Glutamatergic neuron (in vitro differentiated cells): ENCODE results near the gene TOP2B. TPM values are rescaled to one million over a fixed set of nuclear protein-coding genes. Genes with fewer than 3 reads are reported as not detected.

Experiments used
- DNase-seq: peaks from one replicate; pipeline ENCODE4 v3.0.0; 2022
- H3K27ac Mint-ChIP-seq: one replicate; pipeline ENCODE4 v1.8.0; 2020; ENCODE audit warnings: mild to moderate bottlenecking, mixed read lengths, inconsistent platforms; ENCODE audit not compliant: unreplicated experiment
- H3K27me3 Mint-ChIP-seq: one replicate; pipeline ENCODE4 v1.8.0; 2020; ENCODE audit warnings: mild to moderate bottlenecking, moderate library complexity, mixed read lengths, inconsistent platforms; ENCODE audit not compliant: unreplicated experiment
- H3K36me3 Mint-ChIP-seq: one replicate; pipeline ENCODE4 v1.8.0; 2020; ENCODE audit warnings: mild to moderate bottlenecking, mixed read lengths, inconsistent platforms; ENCODE audit not compliant: unreplicated experiment
- H3K4me1 Mint-ChIP-seq: one replicate; pipeline ENCODE4 v1.8.0; 2020; ENCODE audit warnings: mild to moderate bottlenecking, low read depth, mixed read lengths, inconsistent platforms; ENCODE audit not compliant: unreplicated experiment
- H3K4me3 Mint-ChIP-seq: one replicate; pipeline ENCODE4 v1.8.0; 2020; ENCODE audit warnings: mild to moderate bottlenecking, mixed read lengths, inconsistent platforms; ENCODE audit not compliant: unreplicated experiment
- H3K9me3 Mint-ChIP-seq: one replicate; pipeline ENCODE4 v1.8.0; 2020; ENCODE audit warnings: mild to moderate bottlenecking, moderate library complexity, mixed read lengths, inconsistent platforms; ENCODE audit not compliant: unreplicated experiment
- CTCF ChIP-seq: fragments of 200-600 bp; sonication (generic); IDR thresholded peaks from one replicate; pipeline ENCODE4 v1.5.0; 2021; ENCODE audit not compliant: partially characterized antibody, unreplicated experiment
- total RNA-seq: library from RNA; stranded (reverse); fragmentation: NEBNext Ultra II Directional; extraction: Animal tissue kit (Norgen Biotek cat#: 25700); gene quantifications from one replicate; pipeline ENCODE4 v1.2.1, GENCODE V29; 2021; ENCODE audit not compliant: unreplicated experiment

The TOP2B gene
- total RNA-seq, 1 donor from 2014 or later = 250 TPM

GRCh38 chr3:25586553-25586952, 78.2 kb downstream of the TOP2B start:
- Mint-ChIP-seq H3K4me3 (no peak overlapping the region), H3K4me1 (no peaks in the 10 kb centered on the region), H3K36me3 (peaks cover 19% of the 10 kb centered on the region), H3K9me3 (peaks cover 4% of the 10 kb centered on the region), H3K27me3 (peaks cover 2% of the 10 kb centered on the region), H3K27ac (no peak overlapping the region)
- no peak for TF ChIP-seq CTCF
- no peak for DNase-seq

- no peak for TF ChIP-seq CTCF
- Mint-ChIP-seq H3K36me3 (peaks cover 19% of the 10 kb centered on the region), H3K4me1 (no peaks in the 10 kb centered on the region), H3K9me3 (peaks cover 4% of the 10 kb centered on the region), H3K27ac (no peak overlapping the region), H3K27me3 (peaks cover 2% of the 10 kb centered on the region), H3K4me3 (no peak overlapping the region)
- DNase-seq = no peak
These were observed 78.6 kb downstream of the TOP2B start for GRCh38 chr3:25586167-25586505.

GRCh38 chr3:25585361-25586166, 79.1 kb downstream of the TOP2B start:
- no peak overlapping the region for H3K4me3 Mint-ChIP-seq
- no peak overlapping the region for H3K27ac Mint-ChIP-seq
- no peaks in the 10 kb centered on the region for H3K4me1 Mint-ChIP-seq
- peaks cover 2% of the 10 kb centered on the region for H3K27me3 Mint-ChIP-seq
- no peak for TF ChIP-seq CTCF
- H3K36me3 Mint-ChIP-seq = peaks cover 19% of the 10 kb centered on the region
- no peak for DNase-seq
- peaks cover 4% of the 10 kb centered on the region for H3K9me3 Mint-ChIP-seq

- Mint-ChIP-seq H3K4me3 (no peak overlapping the region), H3K36me3 (peaks cover 19% of the 10 kb centered on the region), H3K9me3 (peaks cover 4% of the 10 kb centered on the region), H3K27ac (no peak overlapping the region), H3K4me1 (no peaks in the 10 kb centered on the region), H3K27me3 (peaks cover 2% of the 10 kb centered on the region)
- TF ChIP-seq CTCF = no peak
- no peak for DNase-seq
These were observed 80.5 kb downstream of the TOP2B start for GRCh38 chr3:25584011-25584789.

GRCh38 chr3:25583343-25583742, 81.4 kb downstream of the TOP2B start:
- no peak for TF ChIP-seq CTCF
- Mint-ChIP-seq H3K4me3 (no peak overlapping the region), H3K36me3 (peaks cover 18% of the 10 kb centered on the region), H3K27me3 (peaks cover 2% of the 10 kb centered on the region), H3K4me1 (no peaks in the 10 kb centered on the region), H3K9me3 (peaks cover 4% of the 10 kb centered on the region), H3K27ac (no peak overlapping the region)
- DNase-seq = no peak
